SHP77 treated with DMSO at 0.1 percent for 48 hours (cell line): ENCODE measurements around the gene SUDS3.
A peak's percentile ranks its signal among the peaks of the same experiment; 100 is the strongest.
"Not testable (repeated sequence)": the region's sequence is repeated elsewhere in the genome, so short reads cannot be mapped to it uniquely, and the experiment has no call there.

Source experiments
- DNase-seq: peaks from one replicate; lab custom pipeline; 2025; lab: John Stamatoyannopoulos, UW

Gene SUDS3, protein sequence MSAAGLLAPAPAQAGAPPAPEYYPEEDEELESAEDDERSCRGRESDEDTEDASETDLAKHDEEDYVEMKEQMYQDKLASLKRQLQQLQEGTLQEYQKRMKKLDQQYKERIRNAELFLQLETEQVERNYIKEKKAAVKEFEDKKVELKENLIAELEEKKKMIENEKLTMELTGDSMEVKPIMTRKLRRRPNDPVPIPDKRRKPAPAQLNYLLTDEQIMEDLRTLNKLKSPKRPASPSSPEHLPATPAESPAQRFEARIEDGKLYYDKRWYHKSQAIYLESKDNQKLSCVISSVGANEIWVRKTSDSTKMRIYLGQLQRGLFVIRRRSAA

GRCh38 chr12:118376089-118377020 is at the start of gene SUDS3:
Gene SUDS3 (plus strand): TSS chr12:118376555. CDS start chr12:118376692, 137 bp downstream.
- DNase-seq, result peak; percentile 45

- DNase-seq, result no peak
These were observed 49.4 kb upstream of the SUDS3 start for GRCh38 chr12:118326991-118327390.

DNA sequence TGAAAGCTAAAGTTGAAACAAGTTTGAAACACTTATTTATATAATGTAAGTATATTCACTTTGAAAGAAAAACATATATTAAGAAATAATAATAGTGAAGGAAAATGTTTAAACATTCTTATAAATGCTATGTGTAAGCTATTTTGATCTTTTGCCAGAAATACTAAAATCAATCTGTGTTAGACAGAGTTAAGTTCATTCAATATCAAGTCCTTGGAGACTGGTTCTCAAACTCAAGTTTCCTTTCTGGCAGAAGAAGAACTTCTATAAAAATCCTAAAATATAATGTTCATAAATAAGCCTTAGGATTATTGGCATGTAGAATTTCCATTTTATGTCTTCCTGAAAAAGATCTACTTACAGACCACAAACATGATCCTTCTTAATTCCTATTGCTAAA is 49.0 kb upstream of the SUDS3 start:
- no peak for DNase-seq

GRCh38 chr12:118328486-118329330 is 47.6 kb upstream of the SUDS3 start:
- no peak for DNase-seq

DNA sequence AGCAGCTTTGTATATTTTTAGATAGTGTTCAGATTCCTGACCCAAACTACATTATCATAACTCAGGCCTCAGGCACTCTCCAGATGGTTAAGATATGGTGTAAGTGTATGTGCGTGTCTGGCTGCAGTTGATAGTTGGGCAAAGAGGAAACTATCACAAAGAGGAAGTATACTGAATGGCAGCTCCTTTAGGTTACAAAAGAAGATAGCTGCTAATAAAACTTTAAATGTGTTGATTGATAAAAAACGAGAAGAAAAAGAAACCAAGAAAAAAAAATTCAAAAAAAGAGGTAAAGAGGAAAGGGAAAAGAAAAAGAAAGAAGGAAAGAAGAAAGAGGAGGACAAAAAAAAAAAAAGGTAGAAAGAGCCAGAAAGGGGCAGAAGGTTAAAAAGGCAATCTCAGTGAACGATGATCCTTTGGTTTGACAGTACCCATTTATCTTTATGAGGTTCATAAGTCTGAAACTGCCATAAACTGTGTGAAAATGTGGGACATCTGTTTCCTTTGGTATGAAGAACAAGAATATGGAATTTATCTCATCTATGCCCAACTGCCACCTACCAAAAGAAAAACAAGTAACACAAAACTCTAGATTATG is 45.8 kb upstream of the SUDS3 start:
- DNase-seq, result no peak

DNA sequence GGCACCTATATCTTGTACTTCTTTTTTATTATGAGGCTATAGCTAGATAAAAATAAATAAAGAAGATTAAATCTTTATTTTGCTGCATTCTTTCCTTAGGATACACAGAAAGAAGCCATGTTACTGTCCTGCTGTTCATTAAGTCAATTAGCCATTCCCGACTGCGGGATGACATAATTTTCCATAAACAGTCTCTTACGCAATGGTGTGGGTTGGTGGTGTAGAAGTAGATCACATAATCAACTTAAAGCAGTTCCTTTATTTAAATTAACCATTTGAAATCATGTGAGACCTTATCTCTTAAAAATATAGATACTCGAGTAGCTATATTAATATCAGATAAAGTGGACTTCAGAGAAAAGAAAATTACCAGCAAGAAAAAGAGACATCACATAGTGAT is 43.8 kb upstream of the SUDS3 start:
- DNase-seq, result no peak

- DNase-seq, result no peak
These were observed 42.1 kb upstream of the SUDS3 start for GRCh38 chr12:118334241-118334640.

GRCh38 chr12:118334939-118335567 is 41.3 kb upstream of the SUDS3 start:
- DNase-seq, result no peak

GRCh38 chr12:118336123-118336522 is 40.2 kb upstream of the SUDS3 start:
- no peak for DNase-seq

GRCh38 chr12:118337194-118337838 is 39.0 kb upstream of the SUDS3 start:
- DNase-seq, result no peak

DNA sequence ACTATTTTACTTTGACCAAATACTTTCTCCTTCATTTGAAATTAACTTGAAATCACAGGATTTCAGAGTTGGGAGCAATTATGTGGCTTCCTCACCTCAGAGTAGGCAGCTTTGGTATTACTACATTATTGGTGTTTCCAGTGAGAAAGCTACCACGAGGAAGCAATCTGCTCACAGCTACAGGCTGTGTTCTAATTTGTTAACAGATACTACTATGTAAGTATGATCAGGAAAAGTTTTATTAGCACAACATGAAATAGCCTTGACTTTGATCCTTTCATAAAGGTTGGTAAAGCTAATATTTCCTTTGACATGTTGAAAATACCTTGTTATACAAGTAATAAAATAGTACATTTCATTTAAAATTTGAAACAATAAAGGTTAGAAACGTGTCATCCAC is 34.3 kb upstream of the SUDS3 start:
- no peak for DNase-seq

- DNase-seq, result no peak
These were observed 31.5 kb upstream of the SUDS3 start for GRCh38 chr12:118344829-118345228.

DNA sequence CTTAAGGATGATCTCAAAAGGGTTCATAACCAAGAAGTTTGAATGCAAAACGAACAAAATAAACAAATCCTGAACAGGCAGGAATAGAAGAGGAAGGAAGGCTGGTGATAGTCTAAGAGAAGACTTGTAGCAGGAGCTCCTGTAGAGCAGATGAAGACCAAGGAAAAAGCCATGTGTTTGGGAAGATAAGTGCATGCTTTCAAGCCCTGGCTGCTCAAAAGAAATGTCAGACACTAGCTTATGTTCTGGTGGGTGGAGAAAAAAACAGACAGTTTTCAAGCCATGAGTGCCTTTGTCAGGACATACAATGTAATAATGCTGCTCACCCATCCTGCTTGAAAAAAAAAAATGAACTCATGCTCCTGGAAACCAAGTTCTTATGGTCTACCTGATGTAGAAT is 31.0 kb upstream of the SUDS3 start:
- DNase-seq, result no peak

DNA sequence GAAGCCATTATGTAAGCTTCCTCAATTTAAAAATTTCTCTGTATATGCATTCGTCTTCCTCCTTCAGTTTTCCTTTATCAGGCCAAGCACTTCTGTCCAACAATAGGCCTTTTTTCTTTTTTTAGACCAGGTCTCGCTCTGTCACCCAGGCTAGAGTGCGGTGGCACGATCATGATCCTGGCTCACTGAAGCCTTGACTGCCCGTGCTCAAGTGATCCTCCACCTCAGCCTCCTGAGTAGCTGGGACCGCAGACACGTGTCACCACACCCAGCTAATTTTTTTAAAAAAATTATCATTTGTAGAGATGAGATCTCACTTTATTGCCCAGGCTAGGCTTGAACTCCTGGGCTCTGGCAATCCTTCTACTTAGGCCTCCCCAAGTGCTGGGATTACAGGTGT is 29.5 kb upstream of the SUDS3 start:
- DNase-seq, result no peak

DNA sequence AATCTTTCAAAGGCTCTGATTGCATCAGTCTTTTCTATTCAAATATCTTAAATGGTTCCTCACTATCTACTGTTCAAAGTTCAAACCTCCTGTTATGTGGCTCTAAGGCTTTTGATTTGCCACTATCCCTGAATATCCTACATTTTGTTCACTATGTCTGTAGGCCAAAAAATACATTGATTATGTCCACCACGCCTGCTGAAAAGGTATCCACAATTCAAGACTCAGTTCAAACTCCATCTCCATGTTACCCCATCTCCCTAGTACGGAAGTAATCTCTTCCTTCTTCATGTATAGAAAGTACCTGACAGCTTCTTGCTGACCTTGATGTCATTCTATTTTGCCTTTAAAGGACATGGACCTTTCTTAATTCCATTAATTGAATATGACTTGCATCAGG is 28.4 kb upstream of the SUDS3 start:
- DNase-seq, result no peak

GRCh38 chr12:118350908-118351559 is 25.3 kb upstream of the SUDS3 start:
- DNase-seq, result no peak

- DNase-seq, result no peak
These were observed 22.6 kb upstream of the SUDS3 start for GRCh38 chr12:118353721-118354120.

DNA sequence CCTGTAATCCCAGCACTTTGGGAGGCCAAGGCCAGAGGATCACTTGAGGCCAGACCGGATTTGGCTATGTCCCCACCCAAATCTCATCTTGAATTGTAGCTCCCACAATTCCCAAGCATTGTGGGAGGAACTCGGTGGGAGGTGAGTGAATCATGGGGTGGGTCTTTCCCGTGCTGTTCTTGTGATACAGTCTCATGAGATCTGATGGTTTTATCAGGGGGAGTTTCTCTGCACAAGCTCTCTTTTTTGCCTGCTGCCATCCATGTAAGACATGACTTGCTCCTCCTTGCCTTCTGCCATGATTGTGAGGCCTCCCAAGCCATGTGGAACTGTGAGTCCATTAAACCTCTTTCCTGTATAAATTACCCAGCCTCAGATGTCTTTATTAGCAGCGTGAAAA is 21.9 kb upstream of the SUDS3 start:
- DNase-seq, result not testable (repeated sequence)

DNA sequence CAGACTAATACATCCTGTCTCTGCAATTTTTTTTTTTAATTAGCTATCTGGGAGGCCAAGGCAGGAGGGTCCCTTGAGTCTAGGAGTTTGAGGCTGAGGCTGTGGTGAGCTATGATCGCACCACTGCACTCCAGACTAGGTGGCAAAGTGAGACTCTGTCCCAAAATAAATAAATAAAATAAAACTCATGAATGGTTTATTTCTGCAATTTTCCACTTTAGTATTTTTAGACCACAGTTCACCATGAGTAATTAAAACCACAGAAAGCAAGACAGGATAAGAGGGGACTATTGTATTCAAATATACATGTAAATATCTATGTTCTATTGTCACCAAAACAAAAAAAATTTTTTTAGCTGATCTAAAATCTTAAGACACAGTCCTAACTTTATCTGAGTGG is 21.5 kb upstream of the SUDS3 start:
- DNase-seq, result no peak

- DNase-seq, result no peak
These were observed 20.5 kb upstream of the SUDS3 start for GRCh38 chr12:118355843-118356242.
